ENCODE data around the gene SLC6A1. TPM values are rescaled to one million over a fixed set of nuclear protein-coding genes. Genes with fewer than 3 reads are reported as not detected.

Gene SLC6A1
- total RNA-seq, 1 donor from 2014 or later: not detected

DNA sequence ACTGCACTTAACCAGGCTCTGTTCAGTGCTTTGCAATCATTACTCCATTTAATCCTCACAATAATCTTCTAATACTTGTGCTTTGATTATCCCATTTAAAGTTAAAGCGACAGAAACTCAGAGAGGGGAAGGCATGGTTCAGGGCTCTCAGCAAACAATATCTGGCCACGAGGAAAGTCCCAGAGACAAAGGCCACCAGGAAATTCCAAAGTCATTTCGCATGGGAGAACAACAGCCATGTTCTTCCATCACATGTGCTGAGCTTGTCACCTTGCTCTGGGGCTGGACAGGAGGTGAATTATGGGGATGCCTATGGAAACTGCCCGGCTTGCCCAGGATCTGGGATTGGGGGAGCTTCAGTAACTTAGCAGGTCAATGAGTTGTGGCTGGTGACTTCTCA is 95.5 kb downstream of the SLC6A1 start:
- DNase-seq (ENCODE audit: extremely low read depth, low read depth, low spot score): no peak

DNA sequence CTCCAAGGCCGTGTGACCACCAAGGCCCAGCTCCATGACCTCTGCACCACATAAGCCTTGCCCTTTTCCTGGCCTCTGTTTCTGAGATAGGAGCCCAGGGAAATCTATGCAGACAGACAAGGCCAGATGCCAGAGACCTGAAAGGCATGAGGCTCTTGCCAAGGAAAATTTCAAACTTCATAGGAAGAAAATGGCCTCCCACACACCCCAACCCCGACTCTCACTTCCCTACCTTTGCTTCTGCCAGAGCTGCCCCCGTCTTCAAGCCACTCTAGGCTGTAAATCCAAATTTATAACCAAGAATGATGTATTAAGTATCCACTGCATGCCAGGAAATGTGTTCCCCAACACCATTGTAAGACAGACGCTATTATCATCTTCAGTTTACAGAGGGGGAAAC is 96.3 kb downstream of the SLC6A1 start:
- DNase-seq (ENCODE audit: extremely low read depth, low read depth, low spot score): no peak

Other genes with a start within 250 kb of the SLC6A1 start
- gene SLC6A11, start 176.5 kb upstream of the SLC6A1 start, total RNA-seq: not detected in 2 replicates
- 13.3 and 23.5 TPM in 2 replicates for gene HRH1, start 161.7 kb downstream of the SLC6A1 start, total RNA-seq

Measured in glomerular endothelial cell (primary cell).